ENCODE data around the gene FASTKD2. TPM values are rescaled to one million over a fixed set of nuclear protein-coding genes. Genes with fewer than 3 reads are reported as not detected.

Gene FASTKD2
- total and polyA plus RNA-seq, 2 of the 4 experiments (the other 2 are of a cell fraction): 17.6 to 50.4 TPM

- no peaks in the 10 kb centered on the region for H3K4me1 ChIP-seq (ENCODE audit: control insufficient read depth, insufficient read depth, low read length)
- H3K18ac ChIP-seq (ENCODE audit: low read depth, low read length): no peak overlapping the region
- H2BK120ac ChIP-seq (ENCODE audit: low read depth, low read length): no peak overlapping the region
- no peaks in the 10 kb centered on the region for H3K9me3 ChIP-seq (ENCODE audit: control insufficient read depth, insufficient read depth, low read length)
- ATAC-seq (ENCODE audit: low read depth) (no peak), DNase-seq (no peak)
- no peaks in the 10 kb centered on the region for H4K20me1 ChIP-seq (ENCODE audit: insufficient read depth, low read length)
- H2AK9ac ChIP-seq (replicated peaks; ENCODE audit: low read depth, low read length, poor library complexity): no peak overlapping the region
- no peak overlapping the region for H3K56ac ChIP-seq (ENCODE audit: extremely low read depth, insufficient read depth, low read length)
- no peak overlapping the region for H2AFZ ChIP-seq (replicated peaks; ENCODE audit: low read length, poor library complexity)
- H3K4me2 ChIP-seq (ENCODE audit: low read depth, low read length): no peak overlapping the region
- dilution Hi-C loops (cut with HindIII; ENCODE audit: low sequenced_read_pairs, unreplicated experiment): no loop called here
- no peak overlapping the region for H3K9ac ChIP-seq (ENCODE audit: low read depth, low read length)
- no peak for TF ChIP-seq CEBPB (IDR thresholded peaks at IDR 0.05; ENCODE audit: low read depth, low read length)
- TF ChIP-seq RAD21 (IDR thresholded peaks at IDR 0.05; ENCODE audit: low read length): no peak
- TF ChIP-seq, protein P1, sequence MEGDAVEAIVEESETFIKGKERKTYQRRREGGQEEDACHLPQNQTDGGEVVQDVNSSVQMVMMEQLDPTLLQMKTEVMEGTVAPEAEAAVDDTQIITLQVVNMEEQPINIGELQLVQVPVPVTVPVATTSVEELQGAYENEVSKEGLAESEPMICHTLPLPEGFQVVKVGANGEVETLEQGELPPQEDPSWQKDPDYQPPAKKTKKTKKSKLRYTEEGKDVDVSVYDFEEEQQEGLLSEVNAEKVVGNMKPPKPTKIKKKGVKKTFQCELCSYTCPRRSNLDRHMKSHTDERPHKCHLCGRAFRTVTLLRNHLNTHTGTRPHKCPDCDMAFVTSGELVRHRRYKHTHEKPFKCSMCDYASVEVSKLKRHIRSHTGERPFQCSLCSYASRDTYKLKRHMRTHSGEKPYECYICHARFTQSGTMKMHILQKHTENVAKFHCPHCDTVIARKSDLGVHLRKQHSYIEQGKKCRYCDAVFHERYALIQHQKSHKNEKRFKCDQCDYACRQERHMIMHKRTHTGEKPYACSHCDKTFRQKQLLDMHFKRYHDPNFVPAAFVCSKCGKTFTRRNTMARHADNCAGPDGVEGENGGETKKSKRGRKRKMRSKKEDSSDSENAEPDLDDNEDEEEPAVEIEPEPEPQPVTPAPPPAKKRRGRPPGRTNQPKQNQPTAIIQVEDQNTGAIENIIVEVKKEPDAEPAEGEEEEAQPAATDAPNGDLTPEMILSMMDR (conservative IDR thresholded peaks at IDR 0.05; ENCODE audit: low read depth, low read length): no peak
- TF ChIP-seq BHLHE40 (IDR thresholded peaks at IDR 0.05; ENCODE audit: low read depth, low read length): no peak
- TF ChIP-seq MAFK (IDR thresholded peaks at IDR 0.05; ENCODE audit: low read depth, low read length): no peak
- no peak for TF ChIP-seq MAZ (IDR thresholded peaks at IDR 0.05; ENCODE audit: borderline replicate concordance, low read depth, low read length)
- no peak for TF ChIP-seq SMC3 (IDR thresholded peaks at IDR 0.05; ENCODE audit: low read depth, low read length)
- no peak for TF ChIP-seq MXI1 (IDR thresholded peaks at IDR 0.05; ENCODE audit: borderline replicate concordance, low read depth, low read length)
- TF ChIP-seq FOS (IDR thresholded peaks at IDR 0.05; ENCODE audit: low read depth, low read length): no peak
- TF ChIP-seq RCOR1 (IDR thresholded peaks at IDR 0.05; ENCODE audit: insufficient replicate concordance, low read length): no peak
- TF ChIP-seq NFE2L2 (IDR thresholded peaks at IDR 0.05; ENCODE audit: low read depth, low read length): no peak
- no peak for TF ChIP-seq POLR2A (IDR thresholded peaks at IDR 0.05; ENCODE audit: low read depth, low read length)
- TF ChIP-seq RFX5 (IDR thresholded peaks at IDR 0.05; ENCODE audit: low read depth, low read length): no peak
- no peaks in the 10 kb centered on the region for H3K79me1 ChIP-seq (ENCODE audit: low read depth in 1 of 2, low read length in 2 of 2)
- H3K4ac ChIP-seq (ENCODE audit: low read depth, low read length): no peak overlapping the region
- no peak overlapping the region for H4K8ac ChIP-seq (ENCODE audit: low read depth in 2 of 2, low read length in 2 of 2)
- H2BK20ac ChIP-seq (ENCODE audit: low read depth, low read length): no peak overlapping the region
- CTCF ChIA-PET: no interaction called here
- no peak overlapping the region for H2BK5ac ChIP-seq (ENCODE audit: low read depth, low read length, poor library complexity, severe bottlenecking)
- H3K4me3 ChIP-seq (ENCODE audit: insufficient read depth, low read depth, low read length): no peak overlapping the region
- no peak overlapping the region for H2BK15ac ChIP-seq (ENCODE audit: low read depth, low read length)
- no peak overlapping the region for H3K23ac ChIP-seq (ENCODE audit: low read depth, low read length)
- no peaks in the 10 kb centered on the region for H3K27me3 ChIP-seq (ENCODE audit: control insufficient read depth, insufficient read depth, low read length)
- no peak overlapping the region for H4K91ac ChIP-seq (ENCODE audit: insufficient read depth, low read depth, low read length)
- BruUV-seq (replicated peaks): no TSS peak
- no peaks in the 10 kb centered on the region for H3K36me3 ChIP-seq (ENCODE audit: control insufficient read depth, insufficient read depth, low read length)
- intact Hi-C loops (cut with micrococcal nuclease): no loop called here
- in situ Hi-C loops (cut with MboI; ENCODE audit: low sequenced_read_pairs): no loop called here
- H3K9me1 ChIP-seq (ENCODE audit: insufficient read depth, low read length): no peaks in the 10 kb centered on the region
- H4K5ac ChIP-seq (ENCODE audit: low read depth, low read length): no peak overlapping the region
- POLR2A ChIA-PET (ENCODE audit: unreplicated experiment): no interaction called here
- H2AK5ac ChIP-seq (ENCODE audit: low read depth, low read length): no peak overlapping the region
- no peak overlapping the region for H3K14ac ChIP-seq (replicated peaks; ENCODE audit: low read depth, low read length)
- no CpG with 5 or more reads among the region's 2 CpGs for WGBS, 2 experiments (ENCODE audit: extremely low coverage in 2 of 2, insufficient read length in 1 of 2)
- H3K27ac ChIP-seq (ENCODE audit: insufficient read depth, low read length): no peak overlapping the region
Measured at GRCh38 chr2:206832873-206833272, 67.5 kb downstream of the FASTKD2 start.
